ENCODE data around the gene MED26. TPM values are rescaled to one million over a fixed set of nuclear protein-coding genes. Genes with fewer than 3 reads are reported as not detected.

Gene MED26
- total RNA-seq, 1 donor from 2014 or later = 6.1 TPM

DNA sequence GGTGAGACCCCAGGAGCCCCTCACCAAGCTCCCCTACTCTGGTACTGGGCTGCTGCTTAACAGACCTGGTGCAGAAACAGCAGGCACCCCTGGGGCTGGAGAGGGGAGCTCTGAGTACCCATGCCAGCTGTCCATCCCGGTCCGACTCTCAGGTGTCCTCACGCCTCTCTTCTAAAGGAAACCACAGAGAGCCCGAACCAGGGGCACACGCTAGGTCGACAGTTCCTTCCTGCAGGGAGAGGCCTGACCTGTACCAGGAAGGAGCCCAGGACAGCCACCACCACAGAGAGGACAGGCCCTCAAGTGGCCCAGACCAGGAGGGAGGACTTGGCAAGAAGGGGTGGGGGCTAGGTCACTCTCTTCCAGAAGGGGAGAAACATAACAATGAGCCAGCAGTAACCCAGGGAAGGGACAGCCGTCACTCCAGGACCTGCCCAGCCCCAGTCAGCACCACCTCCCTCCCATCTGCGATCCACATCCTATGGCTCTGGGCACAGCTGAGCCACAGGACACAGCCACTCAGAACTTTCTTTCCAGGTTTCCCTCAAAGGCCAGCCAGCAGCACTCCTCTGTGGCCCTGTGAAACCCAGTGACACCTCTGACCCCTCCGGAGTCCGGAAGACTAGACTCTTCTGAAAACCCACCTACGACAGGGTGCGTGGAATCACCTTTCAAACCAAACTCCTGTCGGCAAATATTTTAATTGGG is 42.8 kb downstream of the MED26 start:
- intact Hi-C loops (cut with DNase I) = loop anchor here (2.0 kb wide), 1 partner anchor 42 kb away; no protein-coding TSS in a partner anchor
- ATAC-seq = no peak
- peak; percentile 13 for DNase-seq (ENCODE audit: missing footprints)

GRCh38 chr19:16584248-16585093 is 43.5 kb downstream of the MED26 start:
- intact Hi-C loops (cut with DNase I) = loop anchor here (2.0 kb wide), 1 partner anchor 42 kb away; no protein-coding TSS in a partner anchor
- ATAC-seq (peak; percentile 75), DNase-seq (ENCODE audit: missing footprints) (peak; percentile 90)

GRCh38 chr19:16582486-16583261 is 45.3 kb downstream of the MED26 start:
- ATAC-seq (no peak), DNase-seq (ENCODE audit: missing footprints) (peak; percentile 14)
- intact Hi-C loops (cut with DNase I) = no loop called here

DNA sequence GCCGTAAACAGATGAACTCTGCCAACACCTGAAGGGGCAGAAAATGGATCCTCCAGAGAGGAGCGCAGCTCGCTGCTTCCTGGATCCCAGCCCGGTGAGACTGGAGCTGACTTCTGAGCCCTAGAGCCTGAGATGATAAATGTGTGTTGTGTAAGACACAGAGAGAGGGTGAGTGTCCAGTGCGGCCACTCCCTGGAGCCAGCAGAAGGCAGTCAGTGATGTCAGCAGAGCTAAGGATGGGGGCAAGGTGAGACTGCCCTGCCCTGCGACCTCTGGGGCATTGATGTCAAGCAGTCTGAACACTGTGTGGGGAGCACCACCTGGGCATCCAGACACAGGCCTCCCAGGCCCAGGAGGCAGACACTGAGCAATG is 46.0 kb downstream of the MED26 start:
- intact Hi-C loops (cut with DNase I) = no loop called here
- DNase-seq (ENCODE audit: missing footprints) (peak; percentile 37), ATAC-seq (no peak)

GRCh38 chr19:16581145-16581970 is 46.6 kb downstream of the MED26 start:
- peak; percentile 46 for DNase-seq (ENCODE audit: missing footprints)
- intact Hi-C loops (cut with DNase I) = no loop called here
- peak; percentile 51 for ATAC-seq

GRCh38 chr19:16579381-16579780 is 48.6 kb downstream of the MED26 start:
- intact Hi-C loops (cut with DNase I) = no loop called here
- DNase-seq (ENCODE audit: missing footprints) (no peak), ATAC-seq (no peak)

- intact Hi-C loops (cut with DNase I) = no loop called here
- ATAC-seq = no peak
- peak; percentile 49 for DNase-seq (ENCODE audit: missing footprints)
These were observed 50.4 kb downstream of the MED26 start for GRCh38 chr19:16577531-16577985.

DNA sequence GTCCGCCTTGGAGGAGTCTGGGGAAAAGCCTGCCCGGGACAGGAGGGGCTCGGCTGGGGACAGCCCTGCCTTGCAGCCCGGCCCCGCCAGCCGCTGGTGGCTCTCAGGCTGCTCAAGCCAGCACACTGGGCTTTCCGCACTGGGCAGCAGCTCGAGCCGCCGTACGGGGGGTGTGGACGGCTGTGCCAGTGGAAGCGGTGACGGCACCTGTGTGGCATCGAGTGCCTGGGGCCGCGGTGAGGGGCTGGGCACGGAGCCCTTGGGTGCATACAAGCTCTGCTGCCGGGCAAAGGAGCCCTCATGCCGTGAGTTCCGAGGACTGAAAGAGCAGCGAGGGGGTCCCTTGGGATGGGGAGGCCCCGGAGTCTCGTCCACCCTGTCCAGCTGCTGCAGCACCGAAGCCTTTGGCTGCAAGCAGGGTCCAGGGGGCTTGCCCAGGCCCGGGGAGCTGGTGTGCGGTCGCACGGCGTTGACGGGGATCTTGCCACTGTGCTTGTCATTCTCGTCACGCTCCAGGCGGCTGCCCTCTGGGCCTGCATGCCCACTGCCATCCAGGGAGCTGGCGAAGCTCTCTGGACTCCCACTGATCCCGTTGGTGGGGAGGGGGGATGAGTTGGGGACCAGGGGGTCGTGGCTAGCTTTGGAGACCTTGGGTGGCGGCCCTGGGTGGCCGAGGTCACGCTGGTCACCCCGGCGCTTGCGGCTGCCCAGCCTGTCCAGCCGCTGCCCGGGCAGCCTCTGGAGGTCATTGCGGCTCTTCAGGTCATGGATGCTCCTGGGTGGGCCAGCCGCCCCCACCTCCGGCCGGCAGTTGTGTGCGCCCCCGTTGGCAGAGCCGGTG is 51.1 kb downstream of the MED26 start:
- ATAC-seq = no peak
- DNase-seq (ENCODE audit: missing footprints) = peak; percentile 63
- intact Hi-C loops (cut with DNase I) = no loop called here

- DNase-seq (ENCODE audit: missing footprints) (peak; percentile 62), ATAC-seq (no peak)
- intact Hi-C loops (cut with DNase I) = no loop called here
These were observed 51.9 kb downstream of the MED26 start for GRCh38 chr19:16575861-16576689.

GRCh38 chr19:16575282-16575681 is 52.7 kb downstream of the MED26 start:
- intact Hi-C loops (cut with DNase I) = no loop called here
- no peak for ATAC-seq
- DNase-seq (ENCODE audit: missing footprints) = peak; percentile 44

- intact Hi-C loops (cut with DNase I) = loop anchor here (2.0 kb wide), 2 partner anchors 55 to 87 kb away; partner anchors contain the start of genes MED26, SMIM7 and TMEM38A
- DNase-seq (ENCODE audit: missing footprints) = no peak
- no peak for ATAC-seq
These were observed 54.1 kb downstream of the MED26 start for GRCh38 chr19:16573925-16574324.

DNA sequence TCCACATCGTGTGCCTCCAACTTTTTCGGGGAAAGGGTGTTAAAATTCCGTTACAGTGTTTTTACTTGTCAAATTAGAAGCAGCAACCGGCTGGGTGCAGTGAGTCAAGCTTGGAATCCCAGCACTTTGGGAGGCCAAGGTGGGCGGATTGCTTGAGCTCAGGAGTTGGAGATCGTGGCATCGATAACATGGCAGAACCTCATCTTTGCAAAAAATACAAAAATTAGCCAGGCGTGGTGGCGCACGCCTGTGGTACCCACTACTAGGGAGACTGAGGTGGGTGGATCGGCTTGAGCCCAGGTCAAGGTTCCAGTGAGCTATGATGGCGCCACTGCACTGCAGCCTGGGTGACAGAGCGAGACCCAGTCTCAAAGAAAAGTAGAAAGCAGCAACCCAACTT is 54.7 kb downstream of the MED26 start:
- ATAC-seq (no peak), DNase-seq (ENCODE audit: missing footprints) (peak; percentile 54)
- intact Hi-C loops (cut with DNase I) = loop anchor here (2.0 kb wide), 2 partner anchors 56 to 88 kb away; partner anchors contain the start of genes MED26, SMIM7 and TMEM38A

GRCh38 chr19:16572332-16573211 is 55.4 kb downstream of the MED26 start, which contains the start of gene SLC35E1:
TSS of gene SLC35E1 (minus strand) at chr19:16572415. CDS start at chr19:16572364, 51 bp downstream.
- ATAC-seq (peak; percentile 97), DNase-seq (ENCODE audit: missing footprints) (peak; percentile 97)
- intact Hi-C loops (cut with DNase I) = loop anchor here (2.0 kb wide), 2 partner anchors 56 to 88 kb away; partner anchors contain the start of genes MED26, SMIM7 and TMEM38A

DNA sequence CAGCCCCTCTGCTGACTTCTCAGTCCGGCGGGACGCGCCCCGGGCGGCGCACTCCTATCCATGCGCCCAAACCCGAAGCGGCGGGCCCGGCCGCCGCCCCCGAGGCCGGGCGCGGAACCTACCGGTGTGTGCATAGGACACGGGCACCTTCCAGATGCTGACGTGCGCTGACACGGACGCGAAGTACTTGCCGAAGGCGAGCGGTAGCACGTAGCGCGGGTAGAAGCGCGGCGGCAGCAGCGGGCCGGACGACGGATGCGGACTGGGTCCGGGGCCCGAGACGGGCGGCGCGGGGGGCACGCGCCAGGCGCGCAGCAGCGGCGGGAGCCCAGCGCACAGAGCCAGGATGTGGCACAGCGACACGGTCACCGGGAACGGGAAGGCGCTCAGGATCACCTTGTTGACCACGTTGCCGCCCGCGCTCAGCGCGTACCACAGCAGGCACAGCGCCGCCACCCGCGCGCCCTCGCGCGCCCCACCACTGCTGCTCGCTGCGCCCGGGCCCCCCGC is 56.1 kb downstream of the MED26 start:
- intact Hi-C loops (cut with DNase I) = loop anchor here (2.0 kb wide), 2 partner anchors 57 to 89 kb away; partner anchors contain the start of genes MED26, SMIM7 and TMEM38A
- DNase-seq (ENCODE audit: missing footprints) (peak; percentile 82), ATAC-seq (no peak)

- no peak for DNase-seq (ENCODE audit: missing footprints)
- ATAC-seq = no peak
- intact Hi-C loops (cut with DNase I) = no loop called here
These were observed 56.7 kb downstream of the MED26 start for GRCh38 chr19:16571283-16571682.
